Smooth muscle cell (in vitro differentiated cells): ENCODE measurements around the gene ZMIZ1. TPM values are rescaled to one million over a fixed set of nuclear protein-coding genes. Genes with fewer than 3 reads are reported as not detected.

Source experiments
- DNase-seq: peaks from one replicate; lab custom pipeline; 2025; ENCODE audit not compliant: unreplicated experiment; lab: John Stamatoyannopoulos, UW
- H2AFZ ChIP-seq: fragments of 200-600 bp; sonication (generic); 2 replicates; pipeline ENCODE4 v1.6.0; 2016; ENCODE audit warnings: antibody characterized with exemption, low read depth, mild to moderate bottlenecking
- H3F3A ChIP-seq: fragments of 200-600 bp; sonication (generic); 2 replicates; pipeline ENCODE4 v1.6.0; 2017; ENCODE audit warnings: antibody characterized with exemption, low read depth
- H3K27ac ChIP-seq: fragments of 200-600 bp; sonication (generic); 2 replicates; pipeline ENCODE4 v1.5.1; 2016; ENCODE audit warnings: low read depth, mild to moderate bottlenecking
- H3K27me3 ChIP-seq: fragments of 200-600 bp; sonication (generic); 2 replicates; pipeline ENCODE4 v1.6.1; 2016; ENCODE audit warnings: low read depth, mild to moderate bottlenecking
- H3K36me3 ChIP-seq: fragments of 200-600 bp; sonication (generic); 2 replicates; pipeline ENCODE4 v1.5.1; 2016; ENCODE audit warnings: low read depth
- H3K4me1 ChIP-seq: fragments of 200-600 bp; sonication (generic); 2 replicates; pipeline ENCODE4 v1.5.1; 2016; ENCODE audit warnings: low read depth
- H3K4me2 ChIP-seq: fragments of 200-600 bp; sonication (generic); 2 replicates; pipeline ENCODE4 v1.6.0; 2016; ENCODE audit warnings: mild to moderate bottlenecking
- H3K4me3 ChIP-seq: fragments of 200-600 bp; sonication (generic); 2 replicates; pipeline ENCODE4 v1.5.1; 2016; ENCODE audit warnings: mild to moderate bottlenecking
- H3K79me2 ChIP-seq: fragments of 200-600 bp; sonication (generic); 2 replicates; pipeline ENCODE4 v1.6.0; 2016; ENCODE audit warnings: low read depth, mild to moderate bottlenecking
- H3K9ac ChIP-seq: fragments of 200-600 bp; sonication (generic); 2 replicates; pipeline ENCODE4 v1.6.0; 2016; ENCODE audit warnings: low read depth
- H3K9me3 ChIP-seq: fragments of 200-600 bp; sonication (generic); replicated peaks from 2 replicates; pipeline ENCODE4 v1.5.1; 2016; ENCODE audit warnings: low read depth
- H4K20me1 ChIP-seq: fragments of 200-600 bp; sonication (generic); 2 replicates; pipeline ENCODE4 v1.6.0; 2016; ENCODE audit warnings: low read depth
- WGBS: methylation state at CpG from one replicate; pipeline ENCODE4 v1.1.7; 2016; ENCODE audit warnings: low lambda C conversion rate; 5-methylcytosine and 5-hydroxymethylcytosine counted together
- polyA plus RNA-seq: library from polyadenylated mRNA; unstranded; fragments of >200 nt; fragmentation: Nextera tagmentation; extraction: Ambion mirVana; gene quantifications from 2 replicates; pipeline ENCODE4 v1.2.1, GENCODE V29; 2016
- total RNA-seq: library from RNA; depleted of rRNA; stranded (reverse); fragments of >200 nt; gene quantifications from 2 replicates; pipeline ENCODE4 v1.2.3, GENCODE V29; 2014
- TF ChIP-seq, protein P1 (sequence below): fragments of 200-600 bp; sonication (generic); IDR thresholded peaks from 2 replicates; pipeline ENCODE4 v1.5.1; 2017; ENCODE audit warnings: borderline replicate concordance, mild to moderate bottlenecking, antibody characterized with exemption; ENCODE audit not compliant: insufficient read depth, poor library complexity, severe bottlenecking

The ZMIZ1 gene
- total and polyA plus RNA-seq, 2 experiments from 2014 or later, result 24.2 to 31.3 TPM

DNA sequence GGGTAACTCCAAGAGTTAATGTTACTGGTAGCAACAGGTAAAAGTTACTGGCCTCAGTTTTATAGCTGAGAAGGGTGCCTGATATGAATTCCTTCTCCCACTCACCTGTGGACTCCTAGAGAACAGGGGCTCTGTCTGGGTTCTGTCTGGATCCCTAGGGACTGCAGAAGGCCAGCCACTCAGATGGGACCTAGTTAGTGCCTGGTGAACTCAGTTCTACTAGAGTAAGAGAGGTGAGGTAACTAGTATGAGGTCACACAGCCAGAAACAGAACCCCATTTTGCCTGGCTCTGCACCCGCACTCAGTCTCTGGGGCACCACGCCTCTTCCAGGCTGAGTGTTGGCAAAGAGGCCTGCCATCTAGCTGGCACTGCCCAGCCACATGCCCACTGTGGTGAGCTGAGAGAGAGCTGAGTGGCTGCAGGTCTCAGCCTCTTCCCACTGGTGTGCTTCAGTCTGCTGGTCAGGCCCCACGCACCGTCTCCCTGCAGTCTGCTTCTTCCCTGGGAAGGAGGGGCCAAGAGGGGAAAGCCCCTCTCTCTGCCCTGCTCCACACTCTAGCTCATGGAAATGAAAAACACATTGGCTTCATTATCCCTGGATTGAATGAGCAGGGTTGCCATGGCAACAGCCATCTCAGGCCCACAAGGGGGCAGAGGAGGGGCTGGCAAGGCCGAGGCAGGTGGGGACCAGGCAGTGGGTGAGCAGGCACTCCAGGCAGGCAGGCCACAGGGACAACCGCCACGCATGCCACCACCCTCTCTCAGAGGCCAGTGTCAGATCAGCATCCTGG lies 110.6 kb downstream of the ZMIZ1 start:
- no peak for DNase-seq
- no peaks in the 10 kb centered on the region for H3K27me3 ChIP-seq
- no peak overlapping the region for H2AFZ ChIP-seq
- WGBS, result 67% methylated on average over 7 of the region's 7 CpGs
- no peaks in the 10 kb centered on the region for H3K36me3 ChIP-seq
- TF ChIP-seq, protein P1, sequence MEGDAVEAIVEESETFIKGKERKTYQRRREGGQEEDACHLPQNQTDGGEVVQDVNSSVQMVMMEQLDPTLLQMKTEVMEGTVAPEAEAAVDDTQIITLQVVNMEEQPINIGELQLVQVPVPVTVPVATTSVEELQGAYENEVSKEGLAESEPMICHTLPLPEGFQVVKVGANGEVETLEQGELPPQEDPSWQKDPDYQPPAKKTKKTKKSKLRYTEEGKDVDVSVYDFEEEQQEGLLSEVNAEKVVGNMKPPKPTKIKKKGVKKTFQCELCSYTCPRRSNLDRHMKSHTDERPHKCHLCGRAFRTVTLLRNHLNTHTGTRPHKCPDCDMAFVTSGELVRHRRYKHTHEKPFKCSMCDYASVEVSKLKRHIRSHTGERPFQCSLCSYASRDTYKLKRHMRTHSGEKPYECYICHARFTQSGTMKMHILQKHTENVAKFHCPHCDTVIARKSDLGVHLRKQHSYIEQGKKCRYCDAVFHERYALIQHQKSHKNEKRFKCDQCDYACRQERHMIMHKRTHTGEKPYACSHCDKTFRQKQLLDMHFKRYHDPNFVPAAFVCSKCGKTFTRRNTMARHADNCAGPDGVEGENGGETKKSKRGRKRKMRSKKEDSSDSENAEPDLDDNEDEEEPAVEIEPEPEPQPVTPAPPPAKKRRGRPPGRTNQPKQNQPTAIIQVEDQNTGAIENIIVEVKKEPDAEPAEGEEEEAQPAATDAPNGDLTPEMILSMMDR, result no peak
- no peaks in the 10 kb centered on the region for H3K9me3 ChIP-seq
- H3K4me3 ChIP-seq, result no peak overlapping the region
- peak overlapping the region; percentile 79 for H3K27ac ChIP-seq
- H4K20me1 ChIP-seq, result peaks cover 100% of the 10 kb centered on the region
- H3K9ac ChIP-seq, result no peak overlapping the region
- peaks cover 42% of the 10 kb centered on the region for H3F3A ChIP-seq
- H3K4me2 ChIP-seq, result peak overlapping the region; percentile 24
- H3K79me2 ChIP-seq, result peaks cover 12% of the 10 kb centered on the region
- H3K4me1 ChIP-seq, result peaks cover 53% of the 10 kb centered on the region

DNA sequence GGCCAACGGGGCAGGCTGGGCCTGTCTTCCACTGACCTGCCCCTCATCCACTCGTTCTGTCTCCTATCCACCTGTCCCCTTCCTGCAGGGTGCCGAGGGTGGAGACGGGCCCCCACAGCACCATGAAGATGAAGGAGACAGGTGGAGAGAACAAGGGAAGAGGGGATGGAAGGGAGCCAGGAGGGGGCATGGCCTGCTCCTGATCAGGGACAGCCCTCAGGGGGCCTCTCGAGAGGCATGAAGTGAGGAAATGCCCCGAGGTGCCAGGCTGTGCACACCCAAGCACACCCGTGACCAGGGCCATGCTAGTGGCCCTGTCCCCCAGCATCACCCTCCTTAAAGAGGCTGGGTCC lies 111.2 kb downstream of the ZMIZ1 start:
- no peak for DNase-seq
- H4K20me1 ChIP-seq, result peaks cover 100% of the 10 kb centered on the region
- H3K9ac ChIP-seq, result no peak overlapping the region
- 97% methylated on average over 7 of the region's 7 CpGs for WGBS
- H3K27me3 ChIP-seq, result no peaks in the 10 kb centered on the region
- H3K4me1 ChIP-seq, result peaks cover 59% of the 10 kb centered on the region
- H3K36me3 ChIP-seq, result no peaks in the 10 kb centered on the region
- peaks cover 47% of the 10 kb centered on the region for H3F3A ChIP-seq
- H3K4me3 ChIP-seq, result no peak overlapping the region
- peak overlapping the region; percentile 79 for H3K27ac ChIP-seq
- H3K4me2 ChIP-seq, result no peak overlapping the region
- peaks cover 12% of the 10 kb centered on the region for H3K79me2 ChIP-seq
- H3K9me3 ChIP-seq, result no peaks in the 10 kb centered on the region
- TF ChIP-seq, protein P1, result no peak
- no peak overlapping the region for H2AFZ ChIP-seq

DNA sequence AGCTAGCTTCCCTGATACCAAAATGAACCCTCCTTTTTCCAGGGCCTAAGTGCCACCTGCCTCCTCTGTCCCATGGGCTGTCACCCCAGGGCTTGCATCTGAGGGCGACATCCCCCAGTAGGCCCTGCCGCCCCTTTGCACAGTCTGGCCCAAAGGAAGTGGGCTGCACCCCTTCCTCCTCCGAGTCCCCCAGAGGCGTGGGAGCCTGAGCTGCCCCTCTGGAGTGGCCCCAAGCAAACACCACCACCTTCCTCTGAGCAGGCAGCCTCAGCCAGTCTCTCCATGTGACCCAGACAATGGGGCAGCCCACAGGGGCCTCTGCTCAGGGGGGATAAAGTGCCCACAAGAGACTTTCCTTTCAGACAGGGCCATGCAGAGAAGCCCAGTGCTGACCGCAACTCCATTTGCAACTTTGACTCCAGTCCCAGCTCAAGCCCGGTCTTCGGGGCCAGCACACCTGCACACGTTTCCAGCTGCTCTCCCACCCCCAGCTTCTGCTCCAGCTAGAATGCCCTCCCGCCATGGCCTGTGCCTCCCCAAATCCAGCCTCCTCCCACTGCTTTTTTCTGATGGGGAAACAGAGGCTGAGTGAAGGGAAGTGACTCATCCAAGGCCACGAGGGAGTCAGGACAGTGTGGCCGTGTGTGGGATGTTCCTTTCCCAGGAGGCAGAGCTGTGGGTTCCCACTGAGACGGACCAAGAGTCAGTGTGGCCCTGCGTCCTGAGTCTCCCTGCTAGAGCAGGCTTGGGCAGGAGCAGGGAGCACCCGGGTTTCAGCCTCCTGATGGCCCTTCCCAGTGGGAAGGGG lies 111.9 kb downstream of the ZMIZ1 start:
- TF ChIP-seq, protein P1, result no peak
- no peak overlapping the region for H3K9ac ChIP-seq
- H4K20me1 ChIP-seq, result peaks cover 100% of the 10 kb centered on the region
- peaks cover 12% of the 10 kb centered on the region for H3K79me2 ChIP-seq
- peak overlapping the region; percentile 79 for H3K27ac ChIP-seq
- WGBS, result 62% methylated on average over 14 of the region's 14 CpGs
- peaks cover 47% of the 10 kb centered on the region for H3F3A ChIP-seq
- no peaks in the 10 kb centered on the region for H3K9me3 ChIP-seq
- H2AFZ ChIP-seq, result no peak overlapping the region
- peaks cover 66% of the 10 kb centered on the region for H3K4me1 ChIP-seq
- H3K36me3 ChIP-seq, result no peaks in the 10 kb centered on the region
- DNase-seq, result no peak
- no peaks in the 10 kb centered on the region for H3K27me3 ChIP-seq
- no peak overlapping the region for H3K4me2 ChIP-seq
- no peak overlapping the region for H3K4me3 ChIP-seq
